Lower leg skin (tissue), 3 donors: ENCODE measurements around the gene WDCP.

Experiments
- CTCF ChIP-seq, 3 donors: fragments of 450-650 bp; IDR thresholded peaks; one replicate each; pipeline ENCODE4 v1.5.1; 2016; ENCODE audit warnings: antibody characterized with exemption in 3 of 3, mild to moderate bottlenecking in 3 of 3, moderate library complexity in 2 of 3
- POLR2A ChIP-seq, 2 donors: fragments of 450-650 bp; IDR thresholded peaks; one replicate each; pipeline ENCODE4 v1.6.1; 2016 to 2017; ENCODE audit warnings: antibody characterized with exemption in 2 of 2, mild to moderate bottlenecking in 1 of 2, moderate library complexity in 1 of 2

GRCh38 chr2:24022975-24023575, 24.1 kb downstream of the WDCP start:
- TF ChIP-seq CTCF (IDR thresholded peaks at IDR 0.05) (no peak), POLR2A (IDR thresholded peaks at IDR 0.05) (no peak)
